ENCODE measurements around the gene SH2D3A. TPM values are rescaled to one million over a fixed set of nuclear protein-coding genes. Genes with fewer than 3 reads are reported as not detected.
A peak's percentile ranks its signal among the peaks of the same experiment; 100 is the strongest.

The SH2D3A gene
- total RNA-seq, 1 experiment from 2014 or later: 17.9 TPM

DNA sequence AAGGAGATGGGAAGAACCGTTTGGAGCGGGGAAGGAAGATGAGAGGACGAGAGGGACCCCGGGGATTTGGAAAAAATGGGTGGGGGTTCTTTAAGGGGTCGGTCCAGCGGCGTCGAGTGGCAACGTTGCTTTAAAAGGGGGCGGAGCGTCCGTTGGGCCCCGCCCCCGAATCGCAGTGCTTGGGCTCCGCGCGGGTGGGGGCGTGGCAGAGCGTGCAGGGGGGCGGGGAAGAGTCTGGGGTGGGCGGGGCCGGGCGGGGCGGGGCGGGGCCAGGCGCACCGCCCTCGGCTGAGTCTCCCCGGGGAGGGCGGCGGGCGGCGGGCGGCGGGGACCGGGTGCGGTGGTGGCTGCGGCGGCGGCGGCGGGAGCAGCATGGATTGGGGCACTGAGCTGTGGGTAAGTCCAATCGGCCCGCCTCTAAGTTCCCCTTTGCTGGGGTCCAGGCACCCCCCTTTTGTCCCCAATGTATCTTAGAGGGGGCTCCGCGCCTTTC is 27.8 kb downstream of the SH2D3A start, which contains the start of gene TRIP10:
TRIP10 (plus strand) TSS at position 291 of the 493 bp plus-strand sequence; CDS start at position 373, 82 bp downstream.
- no peak within 1 kb of the TSS for H4K5ac ChIP-seq (ENCODE audit: insufficient read length, low read depth, low read length)
- no peaks in the 10 kb centered on the region for H3K27me3 ChIP-seq (ENCODE audit: insufficient read depth, low read length)
- peak within 1 kb of the TSS; percentile 92 for H3K14ac ChIP-seq (ENCODE audit: insufficient read depth, low read length)
- H3K18ac ChIP-seq (ENCODE audit: insufficient read length, low read depth, low read length): peak within 1 kb of the TSS; percentile 92
- no peaks in the 10 kb centered on the region; the same call in 1 of the 2 replicates for H3K79me2 ChIP-seq (ENCODE audit: insufficient read depth, low read length)
- no peak within 1 kb of the TSS for H2AK5ac ChIP-seq (ENCODE audit: insufficient read length, low read length)
- no peak within 1 kb of the TSS for H2BK12ac ChIP-seq (ENCODE audit: insufficient read length, low read depth, low read length)
- H3K4me1 ChIP-seq (ENCODE audit: insufficient read depth, low read length): peaks cover 12% of the 10 kb centered on the region
- no peak within 1 kb of the TSS for H4K91ac ChIP-seq (ENCODE audit: insufficient read length, low read depth, low read length)
- peak; percentile 78 for DNase-seq
- no peak within 1 kb of the TSS for H4K8ac ChIP-seq (replicated peaks; ENCODE audit: insufficient read length, low read depth, low read length)
- H2BK20ac ChIP-seq (ENCODE audit: low read depth, low read length, poor library complexity, severe bottlenecking): no peak within 1 kb of the TSS
- no peak within 1 kb of the TSS for H2BK120ac ChIP-seq (ENCODE audit: low read depth, low read length, poor library complexity, severe bottlenecking)
- no peaks in the 10 kb centered on the region for H3K79me1 ChIP-seq (ENCODE audit: insufficient read depth, low read depth, low read length, poor library complexity, severe bottlenecking)
- H3K23me2 ChIP-seq (ENCODE audit: insufficient read length, low read depth, low read length, poor library complexity, severe bottlenecking): peaks cover 25% of the 10 kb centered on the region
- H3K27ac ChIP-seq (ENCODE audit: insufficient read length, low read depth, low read length): no peak within 1 kb of the TSS
- no peak within 1 kb of the TSS for H3K23ac ChIP-seq (ENCODE audit: insufficient read length, low read depth, low read length)
- peak within 1 kb of the TSS; percentile 56 for H3K9ac ChIP-seq (ENCODE audit: extremely low read depth, insufficient read length, low read length)
- peak within 1 kb of the TSS; percentile 79 for H3K4me2 ChIP-seq (ENCODE audit: insufficient read depth, insufficient read length, low read length)
- no peaks in the 10 kb centered on the region for H3K27me3 Mint-ChIP-seq (ENCODE audit: low read depth)
- H3K56ac ChIP-seq (ENCODE audit: insufficient read length, low read depth, low read length): no peak within 1 kb of the TSS
- no peaks in the 10 kb centered on the region for H3K9me3 Mint-ChIP-seq
- no peak within 1 kb of the TSS for H3K4ac ChIP-seq (ENCODE audit: low read depth, low read length)
- H3K27ac Mint-ChIP-seq: peak within 1 kb of the TSS; percentile 85 to 95 (median 89)
- no peak within 1 kb of the TSS for H2BK5ac ChIP-seq (ENCODE audit: insufficient read length, low read length)
- WGBS (ENCODE audit: extremely low coverage, insufficient read length, low lambda C conversion rate): no CpG with 5 or more reads among the region's 47 CpGs
- peaks cover 19 to 24% (median 23%) of the 10 kb centered on the region in 3 experiments for H3K36me3 Mint-ChIP-seq (ENCODE audit: insufficient read depth in 1 of 3, low read depth in 3 of 3)
- H2AFZ ChIP-seq (ENCODE audit: low read length): no peak within 1 kb of the TSS
- no peaks in the 10 kb centered on the region for H4K20me1 ChIP-seq (ENCODE audit: control insufficient read depth, insufficient read depth, insufficient read length)
- H3T11ph ChIP-seq (ENCODE audit: low read length): peak within 1 kb of the TSS; percentile 62
- no peak for TF ChIP-seq CTCF (conservative IDR thresholded peaks at IDR 0.05)
- peak within 1 kb of the TSS; percentile 88 to 97 for H3K4me3 Mint-ChIP-seq
- H2BK15ac ChIP-seq (ENCODE audit: low read depth, low read length): peak within 1 kb of the TSS; percentile 57; the same call in 1 of the 2 replicates
- H3K9me3 ChIP-seq (ENCODE audit: control insufficient read depth, low read depth, low read length): no peaks in the 10 kb centered on the region
- H3K4me1 Mint-ChIP-seq: peaks cover 55 to 69% of the 10 kb centered on the region in 2 experiments
